ENCODE measurements around the gene TMEM123. TPM values are rescaled to one million over a fixed set of nuclear protein-coding genes. Genes with fewer than 3 reads are reported as not detected.
A peak's percentile ranks its signal among the peaks of the same experiment; 100 is the strongest.

Gene TMEM123
- total RNA-seq, 1 donor from 2014 or later: 156 TPM

DNA sequence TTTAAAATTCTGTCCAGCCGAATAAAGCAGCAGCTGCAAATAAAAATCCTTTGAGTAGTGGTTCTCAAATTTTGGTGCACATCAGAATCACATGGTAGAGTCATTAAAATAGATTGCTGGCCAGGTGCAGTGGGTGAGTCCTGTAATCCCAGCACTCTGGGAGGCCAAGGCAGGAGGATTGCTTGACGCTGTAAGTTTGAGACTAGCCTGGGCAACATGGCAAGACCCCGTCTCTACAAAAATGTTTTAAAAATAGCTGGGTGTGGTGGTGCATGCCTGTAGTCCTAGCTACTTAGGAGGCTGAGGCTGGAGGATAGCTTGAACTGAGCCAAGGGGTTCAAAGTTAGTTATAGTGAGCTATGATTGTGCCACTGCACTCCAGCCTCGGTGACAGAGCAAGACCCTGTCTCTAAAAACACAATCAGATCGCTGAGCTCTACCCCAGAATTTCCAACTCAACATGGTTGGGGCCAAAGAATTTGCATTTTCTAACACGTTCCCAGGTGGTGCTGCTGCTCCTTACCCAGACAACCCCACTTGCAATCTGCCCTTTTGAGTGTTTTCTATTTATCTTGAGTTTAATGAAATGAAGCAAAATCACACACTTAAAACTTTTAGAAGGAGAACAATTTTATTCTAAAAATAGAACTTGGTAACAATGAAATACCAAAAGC, 56.7 kb downstream of the TMEM123 start:
- no peaks in the 10 kb centered on the region for H3K9me3 ChIP-seq
- intact Hi-C loops (cut with DNase I): no loop called here
- peaks cover 0 to 30% of the 10 kb centered on the region in 2 donors for H3K36me3 ChIP-seq
- no peak overlapping the region for H3K27ac ChIP-seq
- no peak for TF ChIP-seq POLR2AphosphoS5 (IDR thresholded peaks at IDR 0.05; ENCODE audit: insufficient read depth in 1 of 2, low read depth in 1 of 2)
- TF ChIP-seq, protein P1, sequence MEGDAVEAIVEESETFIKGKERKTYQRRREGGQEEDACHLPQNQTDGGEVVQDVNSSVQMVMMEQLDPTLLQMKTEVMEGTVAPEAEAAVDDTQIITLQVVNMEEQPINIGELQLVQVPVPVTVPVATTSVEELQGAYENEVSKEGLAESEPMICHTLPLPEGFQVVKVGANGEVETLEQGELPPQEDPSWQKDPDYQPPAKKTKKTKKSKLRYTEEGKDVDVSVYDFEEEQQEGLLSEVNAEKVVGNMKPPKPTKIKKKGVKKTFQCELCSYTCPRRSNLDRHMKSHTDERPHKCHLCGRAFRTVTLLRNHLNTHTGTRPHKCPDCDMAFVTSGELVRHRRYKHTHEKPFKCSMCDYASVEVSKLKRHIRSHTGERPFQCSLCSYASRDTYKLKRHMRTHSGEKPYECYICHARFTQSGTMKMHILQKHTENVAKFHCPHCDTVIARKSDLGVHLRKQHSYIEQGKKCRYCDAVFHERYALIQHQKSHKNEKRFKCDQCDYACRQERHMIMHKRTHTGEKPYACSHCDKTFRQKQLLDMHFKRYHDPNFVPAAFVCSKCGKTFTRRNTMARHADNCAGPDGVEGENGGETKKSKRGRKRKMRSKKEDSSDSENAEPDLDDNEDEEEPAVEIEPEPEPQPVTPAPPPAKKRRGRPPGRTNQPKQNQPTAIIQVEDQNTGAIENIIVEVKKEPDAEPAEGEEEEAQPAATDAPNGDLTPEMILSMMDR (IDR thresholded peaks at IDR 0.05): no peak
- H3K4me3 ChIP-seq: no peak overlapping the region
- no peak for DNase-seq (ENCODE audit: extremely low spot score in 2 of 2)
- H3K4me1 ChIP-seq: no peaks in the 10 kb centered on the region
- no peaks in the 10 kb centered on the region for H3K27me3 ChIP-seq

DNA sequence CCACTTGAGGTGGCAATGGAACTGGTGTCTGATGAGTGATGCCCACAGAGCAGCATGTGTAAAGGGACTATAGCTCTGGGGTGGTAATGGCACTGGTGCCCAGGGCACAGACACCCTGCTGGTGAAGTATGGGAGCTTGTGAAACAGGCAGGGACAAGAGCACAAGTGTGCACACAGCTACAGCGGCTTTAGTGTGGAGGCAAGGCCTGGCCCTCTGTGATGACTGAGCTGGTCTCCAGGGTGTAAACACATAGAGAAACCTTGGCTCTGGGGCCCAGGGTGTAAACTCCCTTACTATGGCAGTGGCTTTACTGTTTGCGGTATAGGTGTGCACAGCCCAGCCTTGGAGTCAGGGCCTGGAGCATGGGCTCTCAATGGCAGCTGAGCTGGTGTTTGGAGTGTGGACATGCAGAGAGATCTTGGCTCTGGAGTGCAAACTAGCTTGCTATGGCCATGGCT, 59.3 kb downstream of the TMEM123 start:
- Histone ChIP-seq H3K36me3 (peaks cover 0 to 14% of the 10 kb centered on the region in 2 donors), H3K27ac (no peak overlapping the region), H3K4me1 (no peaks in the 10 kb centered on the region), H3K27me3 (no peaks in the 10 kb centered on the region), H3K9me3 (no peaks in the 10 kb centered on the region), H3K4me3 (no peak overlapping the region)
- no peak for TF ChIP-seq POLR2A (IDR thresholded peaks at IDR 0.05)
- TF ChIP-seq, protein P1 (IDR thresholded peaks at IDR 0.05): no peak
- no peak for TF ChIP-seq POLR2AphosphoS5 (IDR thresholded peaks at IDR 0.05; ENCODE audit: insufficient read depth in 1 of 2, low read depth in 1 of 2)
- no peak for DNase-seq (ENCODE audit: extremely low spot score in 2 of 2)
- intact Hi-C loops (cut with DNase I): no loop called here

DNA sequence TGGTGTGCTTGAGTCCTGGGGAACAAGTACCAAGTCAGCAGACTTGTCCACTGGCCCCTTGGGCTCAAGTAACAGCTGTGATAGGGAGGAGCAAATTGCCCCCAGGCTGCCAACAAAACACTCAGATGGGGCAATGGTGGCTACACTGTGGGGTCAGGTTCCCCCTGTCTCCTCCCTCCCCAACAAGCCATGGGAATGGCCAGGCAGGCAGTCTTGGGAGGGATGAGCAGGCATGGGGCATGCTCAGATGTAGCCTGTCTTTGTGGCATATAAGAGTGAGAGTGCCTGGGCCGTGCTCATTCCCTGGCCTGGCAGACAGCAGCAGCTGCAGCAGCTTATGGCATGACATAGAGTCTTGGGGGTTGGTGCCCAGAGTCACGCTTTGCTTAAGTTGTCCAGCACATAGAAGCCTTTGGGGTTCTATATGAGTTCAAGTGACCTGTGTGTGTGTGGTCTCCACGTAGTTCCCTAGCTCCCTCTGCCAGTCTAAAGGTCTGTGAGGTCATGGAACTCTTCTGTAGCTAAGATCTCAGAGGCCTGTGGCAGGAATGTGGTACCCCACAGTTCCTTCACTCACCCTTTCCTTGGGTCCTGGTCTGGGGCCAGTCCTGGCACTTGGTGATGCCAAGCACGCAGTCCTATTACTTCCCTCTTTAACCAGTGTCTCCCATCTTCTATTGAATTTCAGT, 60.9 kb downstream of the TMEM123 start:
- Histone ChIP-seq H3K4me1 (no peaks in the 10 kb centered on the region), H3K4me3 (no peak overlapping the region), H3K9me3 (no peaks in the 10 kb centered on the region), H3K27me3 (no peaks in the 10 kb centered on the region), H3K36me3 (peaks cover 0 to 21% of the 10 kb centered on the region in 2 donors), H3K27ac (no peak overlapping the region)
- TF ChIP-seq POLR2AphosphoS5 (IDR thresholded peaks at IDR 0.05; ENCODE audit: insufficient read depth in 1 of 2, low read depth in 1 of 2) (no peak), POLR2A (IDR thresholded peaks at IDR 0.05) (no peak)
- TF ChIP-seq, protein P1 (IDR thresholded peaks at IDR 0.05): no peak
- no peak for DNase-seq (ENCODE audit: extremely low spot score in 2 of 2)
- intact Hi-C loops (cut with DNase I): no loop called here

DNA sequence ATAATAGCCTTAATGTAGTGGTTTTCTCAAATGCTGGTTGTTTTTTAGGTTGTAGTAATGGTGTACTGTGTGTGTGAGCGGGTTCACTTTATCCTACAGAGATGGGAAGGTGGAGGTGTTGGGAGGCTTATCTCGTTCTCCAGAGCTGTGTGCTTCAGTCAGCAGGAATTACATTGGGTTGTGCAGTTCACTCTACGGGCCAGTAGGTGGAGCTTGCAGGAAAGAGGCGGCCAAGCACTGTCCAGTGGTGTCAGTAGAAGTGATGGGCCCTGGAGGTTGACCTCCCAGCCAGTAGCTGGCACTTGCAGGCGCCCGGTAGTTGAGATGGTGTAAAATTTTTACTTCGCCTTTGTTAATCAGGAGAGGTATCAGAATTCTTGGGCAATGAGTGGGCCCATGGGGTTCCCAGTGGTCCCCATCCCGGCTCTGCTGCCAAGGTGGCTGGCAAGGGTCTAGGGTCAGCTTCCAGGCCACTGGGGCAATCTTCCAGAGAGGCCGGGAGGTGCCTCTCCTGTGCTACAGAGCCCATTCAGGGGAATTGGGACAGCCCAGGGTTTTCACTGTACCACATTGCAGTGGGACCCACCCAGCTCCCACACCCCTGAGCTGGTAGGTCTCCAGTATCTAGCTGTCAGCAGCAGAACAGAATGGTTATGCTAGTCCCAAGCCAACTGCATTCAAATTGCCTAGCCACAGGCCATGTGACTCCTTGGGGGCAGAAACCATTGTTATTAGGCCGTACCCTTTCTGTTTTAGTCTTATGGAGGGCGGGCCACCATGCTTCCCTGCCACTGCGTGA, 61.7 kb downstream of the TMEM123 start:
- TF ChIP-seq POLR2A (IDR thresholded peaks at IDR 0.05): no peak
- TF ChIP-seq, protein P1 (IDR thresholded peaks at IDR 0.05): peak; percentile 36 to 61 (median 54)
- no peak for TF ChIP-seq POLR2AphosphoS5 (IDR thresholded peaks at IDR 0.05; ENCODE audit: insufficient read depth in 1 of 2, low read depth in 1 of 2)
- Histone ChIP-seq H3K4me1 (no peaks in the 10 kb centered on the region), H3K27ac (no peak overlapping the region), H3K4me3 (no peak overlapping the region), H3K36me3 (peaks cover 0 to 24% of the 10 kb centered on the region in 2 donors), H3K27me3 (no peaks in the 10 kb centered on the region), H3K9me3 (no peaks in the 10 kb centered on the region)
- intact Hi-C loops (cut with DNase I): no loop called here
- no peak for DNase-seq (ENCODE audit: extremely low spot score in 2 of 2)
